A549 (cell line): ENCODE data around the gene C14orf132. TPM values are rescaled to one million over a fixed set of nuclear protein-coding genes. Genes with fewer than 3 reads are reported as not detected.

Source experiments
- ATAC-seq, 2 experiments: fragments of 200-7000 bp in 1 of 2; fragments of >200 bp in 1 of 2; cut with Nextera tagmentation in 1 of 2; cut with Tn5 transposase in 1 of 2; 3 replicates each; pipeline versions ENCODE4 v1.8.0 to v1.9.1; 2018 to 2020; ENCODE audit warnings: mild to moderate bottlenecking in 1 of 2, moderate library complexity in 1 of 2
- CTCF ChIA-PET: fragments of 300-600 bp; sonication (Branson Sonifier 250); formaldehyde crosslinking; extraction: SDS; loops from one replicate; lab custom pipeline; 2021; ENCODE audit warnings: antibody characterized with exemption, inconsistent platforms; lab: Yijun Ruan, JAX
- POLR2A ChIA-PET: fragments of 350-600 bp; formaldehyde crosslinking; extraction: SDS; loops from one replicate; lab custom pipeline; 2021; ENCODE audit warnings: antibody characterized with exemption, inconsistent platforms; lab: Yijun Ruan, JAX
- DNase-seq, 2 experiments: peaks; one replicate each; pipeline versions ENCODE4 v3.0.0 to v3.0.0-alpha.2; 2011 to 2016; ENCODE audit warnings: low read depth in 1 of 2, low spot score in 1 of 2
- FAIRE-seq: peaks from 2 replicates; lab custom pipeline; 2011; peaks lifted over from hg19 to GRCh38; lab: Jason Lieb, UNC
- H3K27ac ChIP-seq, 2 experiments: fragments of >200 bp; sonication (Bioruptor Twin); formaldehyde crosslinking; 3 replicates each; pipeline ENCODE4 v1.5.1; 2016 to 2017
- H3K4me1 ChIP-seq: fragments of >200 bp; sonication (Bioruptor Twin); formaldehyde crosslinking; 3 replicates; pipeline ENCODE4 v1.6.1; 2016
- H3K4me2 ChIP-seq: fragments of >200 bp; sonication (Bioruptor Twin); formaldehyde crosslinking; 3 replicates; pipeline ENCODE4 v1.6.1; 2016
- H3K4me3 ChIP-seq: fragments of >200 bp; sonication (Bioruptor Twin); formaldehyde crosslinking; 3 replicates; pipeline ENCODE4 v1.5.1; 2016
- H3K9me3 ChIP-seq: fragments of >200 bp; sonication (Bioruptor Twin); formaldehyde crosslinking; 3 replicates; pipeline ENCODE4 v1.6.1; 2016
- BHLHE40 ChIP-seq: IDR thresholded peaks from 2 replicates; pipeline ENCODE4 v1.6.1; 2012; ENCODE audit warnings: low read depth, low read length, inconsistent platforms
- EP300 ChIP-seq, 2 experiments: fragments of >200 bp; sonication (Bioruptor Twin); formaldehyde crosslinking; IDR thresholded peaks; 2 replicates in 1 of 2; 3 replicates in 1 of 2; pipeline ENCODE4 v1.6.1; 2016 to 2017
- FOSB ChIP-seq: fragments of 250-450 bp; sonication (Bioruptor Pico); IDR thresholded peaks from 2 replicates; pipeline ENCODE4 v1.5.0; 2020; ENCODE audit warnings: mild to moderate bottlenecking, moderate library complexity
- FOSL2 ChIP-seq, 2 experiments: fragments of 450-650 bp in 1 of 2; fragments of >200 bp in 1 of 2; sonication (Bioruptor Twin) in 1 of 2; formaldehyde crosslinking; IDR thresholded peaks; 2 replicates each; pipeline versions ENCODE4 v1.5.0 to v1.6.1; 2016 to 2020; ENCODE audit warnings: mild to moderate bottlenecking in 1 of 2, moderate library complexity in 1 of 2
- FOXS1 ChIP-seq: fragments of 250-450 bp; sonication (Bioruptor Pico); IDR thresholded peaks from 2 replicates; pipeline ENCODE4 v1.5.0; 2020; ENCODE audit warnings: mild to moderate bottlenecking, moderate library complexity
- GATA3 ChIP-seq: IDR thresholded peaks from 2 replicates; pipeline ENCODE4 v1.6.1; 2012; ENCODE audit warnings: borderline replicate concordance
- HDAC2 ChIP-seq: fragments of 200-600 bp; sonication (generic); IDR thresholded peaks from 2 replicates; pipeline ENCODE4 v1.6.1; 2016
- HEYL ChIP-seq: fragments of 250-450 bp; sonication (Bioruptor Pico); IDR thresholded peaks from 2 replicates; pipeline ENCODE4 v1.8.0; 2021; ENCODE audit warnings: mild to moderate bottlenecking, moderate library complexity
- HOXA7 ChIP-seq: fragments of 250-450 bp; sonication (Bioruptor Pico); IDR thresholded peaks from 2 replicates; pipeline ENCODE4 v1.5.0; 2020; ENCODE audit warnings: mild to moderate bottlenecking, moderate library complexity
- JUN ChIP-seq, 2 experiments: fragments of >200 bp; sonication (Bioruptor Twin); formaldehyde crosslinking; IDR thresholded peaks; 2 replicates in 1 of 2; 3 replicates in 1 of 2; pipeline ENCODE4 v1.6.1; 2016 to 2017
- MAFK ChIP-seq: fragments of 450-650 bp; IDR thresholded peaks from 2 replicates; pipeline ENCODE4 v1.6.1; 2014; ENCODE audit not compliant: partially characterized antibody
- MAZ ChIP-seq: fragments of 150-350 bp; IDR thresholded peaks from 2 replicates; pipeline ENCODE4 v1.6.1; 2014; ENCODE audit warnings: antibody characterized with exemption, low read depth, low read length, borderline replicate concordance
- NR3C1 ChIP-seq: fragments of >200 bp; sonication (Bioruptor Twin); formaldehyde crosslinking; IDR thresholded peaks from 3 replicates; pipeline ENCODE4 v1.6.1; 2017
- PHF8 ChIP-seq: fragments of 200-600 bp; sonication (generic); IDR thresholded peaks from 2 replicates; pipeline ENCODE4 v1.6.1; 2016; ENCODE audit warnings: low read depth, mild to moderate bottlenecking, antibody characterized with exemption, moderate library complexity, borderline replicate concordance
- POLR2A ChIP-seq: IDR thresholded peaks from 2 replicates; pipeline ENCODE4 v1.6.1; 2012; ENCODE audit warnings: mild to moderate bottlenecking, low read length
- POLR2AphosphoS2 ChIP-seq: conservative IDR thresholded peaks from 2 replicates; pipeline ENCODE4 v1.6.1; 2012; ENCODE audit warnings: low read length, improper control_type of control experiment, inconsistent platforms
- RARB ChIP-seq: fragments of 250-450 bp; sonication (Bioruptor Pico); IDR thresholded peaks from 2 replicates; pipeline ENCODE4 v1.8.0; 2021; ENCODE audit warnings: mild to moderate bottlenecking, moderate library complexity
- RCOR1 ChIP-seq: fragments of 150-350 bp; IDR thresholded peaks from 2 replicates; pipeline ENCODE4 v1.6.1; 2014; ENCODE audit warnings: antibody characterized with exemption, low read length, low read depth
- RFX5 ChIP-seq: fragments of 450-650 bp; IDR thresholded peaks from 2 replicates; pipeline ENCODE4 v1.7.1; 2014; ENCODE audit warnings: antibody characterized with exemption, mild to moderate bottlenecking, moderate library complexity
- SMC3 ChIP-seq: fragments of >200 bp; sonication (Bioruptor Twin); formaldehyde crosslinking; IDR thresholded peaks from 3 replicates; pipeline ENCODE4 v1.6.1; 2018; ENCODE audit warnings: inconsistent platforms
- TFCP2L1 ChIP-seq: fragments of 250-450 bp; sonication (Bioruptor Pico); IDR thresholded peaks from 2 replicates; pipeline ENCODE4 v1.5.0; 2021; ENCODE audit warnings: mild to moderate bottlenecking
- ZFP36 ChIP-seq: fragments of 450-650 bp; IDR thresholded peaks from 2 replicates; pipeline ENCODE4 v1.6.1; 2014; ENCODE audit warnings: borderline replicate concordance; ENCODE audit not compliant: partially characterized antibody
- ZNF302 ChIP-seq: fragments of 250-450 bp; sonication (Bioruptor Pico); IDR thresholded peaks from 2 replicates; pipeline ENCODE4 v1.9.0; 2021; ENCODE audit warnings: inconsistent platforms, mild to moderate bottlenecking, moderate library complexity
- ZSCAN20 ChIP-seq: fragments of 250-450 bp; sonication (Bioruptor Pico); IDR thresholded peaks from 2 replicates; pipeline ENCODE4 v1.8.0; 2022; ENCODE audit warnings: mild to moderate bottlenecking, moderate library complexity
- WGBS: methylation state at CpG from one replicate; pipeline ENCODE4 v1.1.6; 2017; ENCODE audit errors: missing lambda C conversion rate; 5-methylcytosine and 5-hydroxymethylcytosine counted together
- polyA plus RNA-seq, 4 experiments: library from polyadenylated mRNA; depleted of rRNA in 3 of 4; stranded (reverse); fragments of >200 nt; fragmentation: RNase III in 1 of 4; extraction: RNeasy Plus Mini Kit Qiagen cat#74134 plus additional on column Dnase treatment in 1 of 4; gene quantifications; 2 replicates in 3 of 4; 3 replicates in 1 of 4; pipeline ENCODE4 v1.2.3, GENCODE V29; 2011 to 2017
- TF ChIP-seq, protein P1 (sequence below): fragments of 150-350 bp; IDR thresholded peaks from 2 replicates; pipeline ENCODE4 v1.6.1; 2014; ENCODE audit warnings: low read depth, mild to moderate bottlenecking, low read length
- TF ChIP-seq, protein P2 (sequence below): fragments of >200 bp; sonication (Bioruptor Twin); formaldehyde crosslinking; IDR thresholded peaks from 3 replicates; pipeline ENCODE4 v1.6.1; 2016
- TF ChIP-seq, protein P3 (sequence below): fragments of 250-450 bp; sonication (Bioruptor Pico); IDR thresholded peaks from 2 replicates; pipeline ENCODE4 v1.5.0; 2021; ENCODE audit warnings: mild to moderate bottlenecking, moderate library complexity, borderline replicate concordance
- TF ChIP-seq, protein P4 (sequence below): fragments of 250-450 bp; sonication (Bioruptor Pico); IDR thresholded peaks from 2 replicates; pipeline ENCODE4 v1.5.0; 2020; ENCODE audit warnings: low read depth, mild to moderate bottlenecking, moderate library complexity
- TF ChIP-seq, protein P5 (sequence below): fragments of 200-600 bp; sonication (generic); IDR thresholded peaks from 2 replicates; pipeline ENCODE4 v1.6.1; 2016; ENCODE audit warnings: antibody characterized with exemption, mild to moderate bottlenecking, moderate library complexity

The C14orf132 gene
- polyA plus RNA-seq, 2 of the 4 experiments (the other 2 are of a cell fraction): 4.6 to 8.5 TPM

DNA sequence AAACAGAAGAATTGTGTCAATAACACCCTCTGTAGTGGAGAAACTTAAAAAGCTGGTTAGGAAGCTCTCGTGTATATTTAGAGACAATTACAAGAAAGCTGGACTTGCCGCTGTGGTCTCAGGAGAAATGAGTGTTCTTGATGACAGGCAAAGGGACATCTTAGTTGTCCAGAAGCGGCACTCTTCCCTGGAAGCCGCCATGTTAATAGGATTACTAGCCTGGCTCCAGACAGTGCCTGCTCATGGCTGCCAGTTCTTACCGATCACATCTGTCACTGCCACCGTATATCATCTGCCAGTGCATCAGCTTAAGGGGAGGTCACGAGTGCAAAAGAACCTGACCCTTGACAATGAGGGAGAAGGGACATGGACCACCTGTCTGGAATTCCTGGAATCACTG lies 48.9 kb downstream of the C14orf132 start:
- DNase-seq (no peak), FAIRE-seq (no peak), ATAC-seq (no peak)
- H3K4me3 ChIP-seq: no peak overlapping the region
- TF ChIP-seq HOXA7: no peak
- no peak overlapping the region for H3K27ac ChIP-seq
- WGBS: 88% methylated on average over 7 of the region's 7 CpGs
- ChIA-PET POLR2A (no interaction called here), CTCF (interaction anchor here (1.0 to 3.6 kb wide), 4 partner anchors 10 to 187 kb away, joined by 3 to 22 read pairs (median 12); no protein-coding TSS in a partner anchor)
- peaks cover 27% of the 10 kb centered on the region for H3K4me1 ChIP-seq
- no peaks in the 10 kb centered on the region for H3K9me3 ChIP-seq
- H3K4me2 ChIP-seq: no peak overlapping the region

DNA sequence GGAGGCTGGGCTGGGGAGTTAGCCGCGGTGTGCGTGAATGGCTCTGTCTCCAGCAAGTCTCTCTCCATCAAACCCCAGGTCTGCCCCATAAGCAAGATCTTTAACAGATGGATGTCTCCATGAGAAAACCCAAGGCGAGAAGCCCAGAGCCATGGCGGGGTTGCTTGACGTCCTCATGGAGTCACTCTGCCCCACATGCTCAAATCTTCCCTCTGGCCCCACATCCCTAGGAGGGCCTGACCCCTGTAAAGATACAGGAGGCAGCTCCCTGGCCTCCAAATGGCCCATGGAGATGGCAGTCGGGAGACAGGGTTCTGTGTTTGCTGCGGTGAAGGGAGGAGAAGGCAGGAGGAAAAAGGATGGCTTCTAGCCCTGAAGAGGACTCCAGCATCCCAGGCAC lies 49.3 kb downstream of the C14orf132 start:
- ATAC-seq: no peak
- ChIA-PET POLR2A (no interaction called here), CTCF (interaction anchor here (1.0 to 3.6 kb wide), 4 partner anchors 10 to 186 kb away, joined by 3 to 22 read pairs (median 12); no protein-coding TSS in a partner anchor)
- FAIRE-seq: no peak
- H3K4me1 ChIP-seq: peaks cover 30% of the 10 kb centered on the region
- DNase-seq: no peak
- no peak overlapping the region for H3K27ac ChIP-seq
- no peak overlapping the region for H3K4me3 ChIP-seq
- TF ChIP-seq JUN (IDR thresholded peaks at IDR 0.05): no peak
- TF ChIP-seq FOSL2 (IDR thresholded peaks at IDR 0.05): no peak
- no peak for TF ChIP-seq FOSL2 (CRISPR knock-in tag; IDR thresholded peaks at IDR 0.05)
- no peak for TF ChIP-seq FOSB
- no peak for TF ChIP-seq MAZ
- no peak for TF ChIP-seq HDAC2
- TF ChIP-seq, protein P1, sequence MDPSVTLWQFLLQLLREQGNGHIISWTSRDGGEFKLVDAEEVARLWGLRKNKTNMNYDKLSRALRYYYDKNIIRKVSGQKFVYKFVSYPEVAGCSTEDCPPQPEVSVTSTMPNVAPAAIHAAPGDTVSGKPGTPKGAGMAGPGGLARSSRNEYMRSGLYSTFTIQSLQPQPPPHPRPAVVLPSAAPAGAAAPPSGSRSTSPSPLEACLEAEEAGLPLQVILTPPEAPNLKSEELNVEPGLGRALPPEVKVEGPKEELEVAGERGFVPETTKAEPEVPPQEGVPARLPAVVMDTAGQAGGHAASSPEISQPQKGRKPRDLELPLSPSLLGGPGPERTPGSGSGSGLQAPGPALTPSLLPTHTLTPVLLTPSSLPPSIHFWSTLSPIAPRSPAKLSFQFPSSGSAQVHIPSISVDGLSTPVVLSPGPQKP: no peak
- no peak for TF ChIP-seq ZSCAN20 (CRISPR knock-in tag)
- TF ChIP-seq RFX5: no peak
- TF ChIP-seq RARB (CRISPR knock-in tag): no peak
- no peak for TF ChIP-seq NR3C1
- no peak for TF ChIP-seq FOXS1 (CRISPR knock-in tag)
- TF ChIP-seq PHF8: no peak
- no peak for TF ChIP-seq GATA3
- no peak for TF ChIP-seq ZFP36
- TF ChIP-seq, protein P2, sequence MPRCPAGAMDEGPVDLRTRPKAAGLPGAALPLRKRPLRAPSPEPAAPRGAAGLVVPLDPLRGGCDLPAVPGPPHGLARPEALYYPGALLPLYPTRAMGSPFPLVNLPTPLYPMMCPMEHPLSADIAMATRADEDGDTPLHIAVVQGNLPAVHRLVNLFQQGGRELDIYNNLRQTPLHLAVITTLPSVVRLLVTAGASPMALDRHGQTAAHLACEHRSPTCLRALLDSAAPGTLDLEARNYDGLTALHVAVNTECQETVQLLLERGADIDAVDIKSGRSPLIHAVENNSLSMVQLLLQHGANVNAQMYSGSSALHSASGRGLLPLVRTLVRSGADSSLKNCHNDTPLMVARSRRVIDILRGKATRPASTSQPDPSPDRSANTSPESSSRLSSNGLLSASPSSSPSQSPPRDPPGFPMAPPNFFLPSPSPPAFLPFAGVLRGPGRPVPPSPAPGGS: no peak
- TF ChIP-seq SMC3: no peak
- TF ChIP-seq POLR2A: no peak
- TF ChIP-seq TFCP2L1 (CRISPR knock-in tag): no peak
- no peak for TF ChIP-seq HEYL (CRISPR knock-in tag)
- TF ChIP-seq ZNF302: no peak
- TF ChIP-seq, all 56 proteins: peak for 0
- no peak overlapping the region for H3K4me2 ChIP-seq
- 93% methylated on average over 8 of the region's 8 CpGs for WGBS
- H3K9me3 ChIP-seq: no peaks in the 10 kb centered on the region

DNA sequence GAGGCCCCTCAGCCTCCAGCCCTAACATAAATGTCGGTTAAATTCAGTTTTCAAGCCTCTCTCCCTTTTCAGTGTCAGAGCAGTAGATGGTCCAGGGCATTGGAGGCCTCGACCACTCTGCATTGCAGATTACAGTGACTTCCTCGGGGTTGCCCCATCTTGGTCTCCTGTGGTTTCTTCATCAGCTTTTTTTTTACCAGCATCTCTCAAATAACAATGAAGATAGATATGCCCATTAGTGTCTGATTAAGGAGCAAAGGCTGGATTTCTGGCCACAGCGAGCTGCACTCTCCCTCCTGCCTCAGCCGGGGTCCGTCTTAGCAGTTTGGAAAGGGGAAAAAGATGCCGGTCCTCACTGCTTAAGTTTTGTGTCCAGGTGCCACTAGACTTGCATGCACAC lies 49.7 kb downstream of the C14orf132 start:
- Histone ChIP-seq H3K9me3 (no peaks in the 10 kb centered on the region), H3K4me2 (no peak overlapping the region), H3K4me3 (no peak overlapping the region), H3K4me1 (peaks cover 29% of the 10 kb centered on the region), H3K27ac (no peak overlapping the region)
- POLR2A ChIA-PET: no interaction called here
- 79% methylated on average over 7 of the region's 7 CpGs for WGBS
- ATAC-seq: no peak
- no peak for DNase-seq
- no peak for FAIRE-seq
- CTCF ChIA-PET: interaction anchor here (0.8 to 3.6 kb wide), 4 partner anchors 9 to 29 kb away, joined by 3 to 22 read pairs (median 12); no protein-coding TSS in a partner anchor
- no peak for TF ChIP-seq ZNF302
- TF ChIP-seq RCOR1: no peak
- no peak for TF ChIP-seq MAFK
- TF ChIP-seq, protein P3, sequence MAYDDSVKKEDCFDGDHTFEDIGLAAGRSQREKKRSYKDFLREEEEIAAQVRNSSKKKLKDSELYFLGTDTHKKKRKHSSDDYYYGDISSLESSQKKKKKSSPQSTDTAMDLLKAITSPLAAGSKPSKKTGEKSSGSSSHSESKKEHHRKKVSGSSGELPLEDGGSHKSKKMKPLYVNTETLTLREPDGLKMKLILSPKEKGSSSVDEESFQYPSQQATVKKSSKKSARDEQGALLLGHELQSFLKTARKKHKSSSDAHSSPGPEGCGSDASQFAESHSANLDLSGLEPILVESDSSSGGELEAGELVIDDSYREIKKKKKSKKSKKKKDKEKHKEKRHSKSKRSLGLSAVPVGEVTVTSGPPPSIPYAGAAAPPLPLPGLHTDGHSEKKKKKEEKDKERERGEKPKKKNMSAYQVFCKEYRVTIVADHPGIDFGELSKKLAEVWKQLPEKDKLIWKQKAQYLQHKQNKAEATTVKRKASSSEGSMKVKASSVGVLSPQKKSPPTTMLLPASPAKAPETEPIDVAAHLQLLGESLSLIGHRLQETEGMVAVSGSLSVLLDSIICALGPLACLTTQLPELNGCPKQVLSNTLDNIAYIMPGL (CRISPR knock-in tag): no peak
- TF ChIP-seq, protein P4, sequence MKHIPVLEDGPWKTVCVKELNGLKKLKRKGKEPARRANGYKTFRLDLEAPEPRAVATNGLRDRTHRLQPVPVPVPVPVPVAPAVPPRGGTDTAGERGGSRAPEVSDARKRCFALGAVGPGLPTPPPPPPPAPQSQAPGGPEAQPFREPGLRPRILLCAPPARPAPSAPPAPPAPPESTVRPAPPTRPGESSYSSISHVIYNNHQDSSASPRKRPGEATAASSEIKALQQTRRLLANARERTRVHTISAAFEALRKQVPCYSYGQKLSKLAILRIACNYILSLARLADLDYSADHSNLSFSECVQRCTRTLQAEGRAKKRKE (CRISPR knock-in tag): no peak
- TF ChIP-seq EP300 (IDR thresholded peaks at IDR 0.05): no peak
- no peak for TF ChIP-seq POLR2AphosphoS2
- TF ChIP-seq, protein P5, sequence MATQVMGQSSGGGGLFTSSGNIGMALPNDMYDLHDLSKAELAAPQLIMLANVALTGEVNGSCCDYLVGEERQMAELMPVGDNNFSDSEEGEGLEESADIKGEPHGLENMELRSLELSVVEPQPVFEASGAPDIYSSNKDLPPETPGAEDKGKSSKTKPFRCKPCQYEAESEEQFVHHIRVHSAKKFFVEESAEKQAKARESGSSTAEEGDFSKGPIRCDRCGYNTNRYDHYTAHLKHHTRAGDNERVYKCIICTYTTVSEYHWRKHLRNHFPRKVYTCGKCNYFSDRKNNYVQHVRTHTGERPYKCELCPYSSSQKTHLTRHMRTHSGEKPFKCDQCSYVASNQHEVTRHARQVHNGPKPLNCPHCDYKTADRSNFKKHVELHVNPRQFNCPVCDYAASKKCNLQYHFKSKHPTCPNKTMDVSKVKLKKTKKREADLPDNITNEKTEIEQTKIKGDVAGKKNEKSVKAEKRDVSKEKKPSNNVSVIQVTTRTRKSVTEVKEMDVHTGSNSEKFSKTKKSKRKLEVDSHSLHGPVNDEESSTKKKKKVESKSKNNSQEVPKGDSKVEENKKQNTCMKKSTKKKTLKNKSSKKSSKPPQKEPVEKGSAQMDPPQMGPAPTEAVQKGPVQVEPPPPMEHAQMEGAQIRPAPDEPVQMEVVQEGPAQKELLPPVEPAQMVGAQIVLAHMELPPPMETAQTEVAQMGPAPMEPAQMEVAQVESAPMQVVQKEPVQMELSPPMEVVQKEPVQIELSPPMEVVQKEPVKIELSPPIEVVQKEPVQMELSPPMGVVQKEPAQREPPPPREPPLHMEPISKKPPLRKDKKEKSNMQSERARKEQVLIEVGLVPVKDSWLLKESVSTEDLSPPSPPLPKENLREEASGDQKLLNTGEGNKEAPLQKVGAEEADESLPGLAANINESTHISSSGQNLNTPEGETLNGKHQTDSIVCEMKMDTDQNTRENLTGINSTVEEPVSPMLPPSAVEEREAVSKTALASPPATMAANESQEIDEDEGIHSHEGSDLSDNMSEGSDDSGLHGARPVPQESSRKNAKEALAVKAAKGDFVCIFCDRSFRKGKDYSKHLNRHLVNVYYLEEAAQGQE: no peak
- no peak for TF ChIP-seq BHLHE40
